CD1c-positive myeloid dendritic cell (primary cell): ENCODE data around the gene TIMM23.
"Not testable (repeated sequence)": the region's sequence is repeated elsewhere in the genome, so short reads cannot be mapped to it uniquely, and the experiment has no call there.

Source experiments
- DNase-seq: peaks from one replicate; pipeline ENCODE4 v3.0.0-alpha.2; 2016; ENCODE audit errors: extremely low spot score

TIMM23 gene

GRCh38 chr10:45997557-45997956 lies 25.3 kb downstream of the TIMM23 start:
- DNase-seq, result no peak

- no peak for DNase-seq
These were observed 25.9 kb downstream of the TIMM23 start for GRCh38 chr10:45997994-45998763.

GRCh38 chr10:45999955-46000354 lies 27.7 kb downstream of the TIMM23 start:
- not testable (repeated sequence) for DNase-seq

GRCh38 chr10:46000538-46000937 lies 28.2 kb downstream of the TIMM23 start:
- no peak for DNase-seq

- DNase-seq, result no peak
These were observed 29.0 kb downstream of the TIMM23 start for GRCh38 chr10:46001187-46001756.

- DNase-seq, result not testable (repeated sequence)
These were observed 29.9 kb downstream of the TIMM23 start for GRCh38 chr10:46002189-46002687.

GRCh38 chr10:46002916-46003693 lies 30.8 kb downstream of the TIMM23 start:
- DNase-seq, result no peak

GRCh38 chr10:46004963-46005362 lies 32.7 kb downstream of the TIMM23 start:
- DNase-seq, result no peak

- no peak for DNase-seq
These were observed 33.1 kb downstream of the TIMM23 start for GRCh38 chr10:46005383-46005782.

- no peak for DNase-seq
These were observed 33.9 kb downstream of the TIMM23 start for GRCh38 chr10:46006219-46006618.

- DNase-seq, result no peak
These were observed 40.5 kb downstream of the TIMM23 start for GRCh38 chr10:46012746-46013145.

GRCh38 chr10:46014206-46014605 lies 41.9 kb downstream of the TIMM23 start:
- DNase-seq, result no peak

GRCh38 chr10:46014683-46015405 lies 42.6 kb downstream of the TIMM23 start:
- DNase-seq, result no peak

- DNase-seq, result no peak
These were observed 43.9 kb downstream of the TIMM23 start for GRCh38 chr10:46016190-46016589.

- no peak for DNase-seq
These were observed 44.5 kb downstream of the TIMM23 start for GRCh38 chr10:46016811-46017210.

GRCh38 chr10:46017733-46018132 lies 45.4 kb downstream of the TIMM23 start:
- DNase-seq, result no peak

GRCh38 chr10:46018453-46019176 lies 46.3 kb downstream of the TIMM23 start:
- peak; percentile 81 for DNase-seq

GRCh38 chr10:46019177-46019528 lies 46.9 kb downstream of the TIMM23 start:
- no peak for DNase-seq

GRCh38 chr10:46019569-46020343 lies 47.5 kb downstream of the TIMM23 start:
- DNase-seq, result peak; percentile 59

GRCh38 chr10:46020344-46020657 lies 48.0 kb downstream of the TIMM23 start:
- peak; percentile 28 for DNase-seq
